ENCODE measurements around the gene SIRPD. TPM values are rescaled to one million over a fixed set of nuclear protein-coding genes. Genes with fewer than 3 reads are reported as not detected.

SIRPD gene
- total RNA-seq, 1 experiment from 2014 or later, result 0.18 TPM

DNA sequence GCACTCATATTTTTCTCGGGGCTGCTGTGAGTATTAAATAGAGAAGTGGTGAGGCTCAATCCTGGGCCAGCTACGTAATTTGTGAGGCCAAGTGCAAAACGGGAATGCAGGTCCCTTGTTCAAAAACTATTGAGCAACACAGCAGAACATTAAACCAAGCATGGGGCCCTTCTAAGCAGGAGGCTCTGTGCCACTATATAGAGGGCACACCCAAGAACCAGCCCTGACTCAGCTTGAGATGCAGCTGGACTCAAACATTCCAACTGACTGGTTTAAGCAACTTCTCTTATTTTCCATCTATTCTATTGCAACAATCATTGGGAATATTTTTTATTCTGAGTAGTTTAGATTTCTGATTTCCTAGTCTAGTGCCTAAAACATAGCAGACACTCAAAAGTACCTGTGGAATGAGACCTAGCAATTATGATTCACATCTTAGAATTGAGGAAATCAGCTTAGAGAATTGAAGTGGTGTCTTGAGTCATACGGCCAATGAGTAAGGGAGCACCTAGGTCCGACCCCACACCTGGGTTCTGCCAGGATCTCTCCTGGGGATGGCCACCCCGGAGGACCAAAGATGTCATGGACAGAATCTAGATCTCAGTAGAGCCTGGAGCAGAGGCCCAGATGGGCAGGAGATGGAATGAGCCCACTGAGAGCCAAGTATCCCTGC is 67.6 kb downstream of the SIRPD start:
- H3F3A ChIP-seq (ENCODE audit: low read length, unreplicated experiment), result peaks cover under 1% of the 10 kb centered on the region
- 0 out of 2 replicates have a peak overlapping the region, but pooled peaks have one; percentile 2 for H3K4me3 ChIP-seq (ENCODE audit: low read length)
- H3K9me3 ChIP-seq (ENCODE audit: low read length), result no peaks in the 10 kb centered on the region
- ChIA-PET POLR2A (ENCODE audit: unreplicated experiment) (interaction anchor here (0.6 kb wide), 1 partner anchor 19 kb away, joined by 5 read pairs; no protein-coding TSS in a partner anchor), CTCF (interaction anchor here (1.0 to 1.3 kb wide), 2 partner anchors 11 to 14 kb away, joined by 3 to 6 read pairs; no protein-coding TSS in a partner anchor)
- intact Hi-C loops (cut with micrococcal nuclease), result no loop called here
- ATAC-seq (peak; percentile 78), DNase-seq (peak; percentile 82)
- H3K4me2 ChIP-seq (ENCODE audit: low read length), result peak overlapping the region; percentile 28
- peaks cover 39% of the 10 kb centered on the region for H3K4me1 ChIP-seq (ENCODE audit: insufficient read depth, low read length)
- H2AFZ ChIP-seq (ENCODE audit: low read length), result peak overlapping the region; percentile 16; the same call in 1 of the 2 replicates
- no peaks in the 10 kb centered on the region for H4K20me1 ChIP-seq (ENCODE audit: low read length)
- no peaks in the 10 kb centered on the region for H3K27me3 ChIP-seq (ENCODE audit: low read length)
- no peaks in the 10 kb centered on the region for H3K36me3 ChIP-seq (ENCODE audit: low read depth, low read length)
- H3K9ac ChIP-seq (ENCODE audit: low read length), result no peak overlapping the region
- TF ChIP-seq EZH2phosphoT487 (IDR thresholded peaks at IDR 0.05; ENCODE audit: borderline replicate concordance, low read length) (no peak), EZH2 (IDR thresholded peaks at IDR 0.05; ENCODE audit: low read length, unreplicated experiment) (no peak), CTCF (conservative IDR thresholded peaks at IDR 0.05; ENCODE audit: low read depth, low read length) (no peak)
- no TSS peak for BruUV-seq (replicated peaks)
- no peaks in the 10 kb centered on the region for H3K9me2 ChIP-seq (replicated peaks; ENCODE audit: low read length)
- H3K79me2 ChIP-seq (ENCODE audit: low read length), result no peaks in the 10 kb centered on the region
- peak overlapping the region; percentile 45 for H3K27ac ChIP-seq (ENCODE audit: low read length)

- no peaks in the 10 kb centered on the region for H3K36me3 ChIP-seq (ENCODE audit: low read depth, low read length)
- H3K9ac ChIP-seq (ENCODE audit: low read length), result no peak overlapping the region
- H2AFZ ChIP-seq (ENCODE audit: low read length), result peak overlapping the region; percentile 16; the same call in 1 of the 2 replicates
- CTCF ChIA-PET, result interaction anchor here (1.3 kb wide), 1 partner anchor 14 kb away, joined by 6 read pairs; no protein-coding TSS in a partner anchor
- TF ChIP-seq EZH2 (IDR thresholded peaks at IDR 0.05; ENCODE audit: low read length, unreplicated experiment), result no peak
- no peak for TF ChIP-seq CTCF (conservative IDR thresholded peaks at IDR 0.05; ENCODE audit: low read depth, low read length)
- no peak for TF ChIP-seq EZH2phosphoT487 (IDR thresholded peaks at IDR 0.05; ENCODE audit: borderline replicate concordance, low read length)
- ATAC-seq (no peak), DNase-seq (no peak)
- no TSS peak for BruUV-seq (replicated peaks)
- H3K27ac ChIP-seq (ENCODE audit: low read length), result peak overlapping the region; percentile 45
- peaks cover 44% of the 10 kb centered on the region for H3K4me1 ChIP-seq (ENCODE audit: insufficient read depth, low read length)
- H3F3A ChIP-seq (ENCODE audit: low read length, unreplicated experiment), result peaks cover 3% of the 10 kb centered on the region
- H3K4me2 ChIP-seq (ENCODE audit: low read length), result peak overlapping the region; percentile 28
- H3K9me3 ChIP-seq (ENCODE audit: low read length), result no peaks in the 10 kb centered on the region
- no peaks in the 10 kb centered on the region for H3K9me2 ChIP-seq (replicated peaks; ENCODE audit: low read length)
- POLR2A ChIA-PET (ENCODE audit: unreplicated experiment), result interaction anchor here (0.6 kb wide), 1 partner anchor 20 kb away, joined by 5 read pairs; no protein-coding TSS in a partner anchor
- intact Hi-C loops (cut with micrococcal nuclease), result no loop called here
- H3K4me3 ChIP-seq (ENCODE audit: low read length), result 0 out of 2 replicates have a peak overlapping the region, but pooled peaks have one; percentile 2
- H4K20me1 ChIP-seq (ENCODE audit: low read length), result no peaks in the 10 kb centered on the region
- no peaks in the 10 kb centered on the region for H3K27me3 ChIP-seq (ENCODE audit: low read length)
- no peaks in the 10 kb centered on the region for H3K79me2 ChIP-seq (ENCODE audit: low read length)
Measured at GRCh38 chr20:1489325-1489724, 68.2 kb downstream of the SIRPD start.

DNA sequence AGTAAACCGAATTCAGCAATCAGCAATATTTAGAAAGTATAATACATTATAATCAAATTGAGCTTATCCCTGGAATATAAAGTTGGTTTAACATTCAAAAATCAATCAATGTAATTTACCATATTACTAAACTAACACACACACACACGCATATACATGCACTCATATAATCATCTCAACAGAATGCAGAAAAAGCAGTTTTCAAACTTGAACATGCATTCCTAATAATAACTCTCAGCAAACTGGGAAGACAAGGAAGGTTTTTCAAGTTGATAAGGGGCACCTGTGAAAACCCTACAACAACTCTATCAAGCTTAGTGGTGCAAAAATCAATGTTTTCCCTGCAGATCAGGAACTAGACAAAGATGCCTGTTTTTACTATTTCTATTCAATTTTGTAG is 70.9 kb downstream of the SIRPD start:
- ChIA-PET POLR2A (ENCODE audit: unreplicated experiment) (no interaction called here), CTCF (interaction anchor here (0.6 to 0.7 kb wide), 2 partner anchors 17 to 631 kb away, joined by 3 to 4 read pairs; no protein-coding TSS in a partner anchor)
- ATAC-seq (no peak), DNase-seq (no peak)
- no peak overlapping the region for H3K27ac ChIP-seq (ENCODE audit: low read length)
- no peaks in the 10 kb centered on the region for H3K79me2 ChIP-seq (ENCODE audit: low read length)
- H3K9me3 ChIP-seq (ENCODE audit: low read length), result no peaks in the 10 kb centered on the region
- TF ChIP-seq EZH2 (IDR thresholded peaks at IDR 0.05; ENCODE audit: low read length, unreplicated experiment) (no peak), CTCF (conservative IDR thresholded peaks at IDR 0.05; ENCODE audit: low read depth, low read length) (no peak), EZH2phosphoT487 (IDR thresholded peaks at IDR 0.05; ENCODE audit: borderline replicate concordance, low read length) (no peak)
- no peak overlapping the region for H3K4me2 ChIP-seq (ENCODE audit: low read length)
- H3K4me3 ChIP-seq (ENCODE audit: low read length), result no peak overlapping the region
- no peaks in the 10 kb centered on the region for H3K9me2 ChIP-seq (replicated peaks; ENCODE audit: low read length)
- no peaks in the 10 kb centered on the region for H3K36me3 ChIP-seq (ENCODE audit: low read depth, low read length)
- peaks cover 12% of the 10 kb centered on the region for H3F3A ChIP-seq (ENCODE audit: low read length, unreplicated experiment)
- intact Hi-C loops (cut with micrococcal nuclease), result no loop called here
- no peak overlapping the region for H2AFZ ChIP-seq (ENCODE audit: low read length)
- BruUV-seq (replicated peaks), result no TSS peak
- no peaks in the 10 kb centered on the region for H3K27me3 ChIP-seq (ENCODE audit: low read length)
- no peaks in the 10 kb centered on the region for H4K20me1 ChIP-seq (ENCODE audit: low read length)
- peaks cover 50% of the 10 kb centered on the region for H3K4me1 ChIP-seq (ENCODE audit: insufficient read depth, low read length)
- H3K9ac ChIP-seq (ENCODE audit: low read length), result no peak overlapping the region
